Natural killer cell treated with Interleukin-12 subunit alpha and Interleukin-12 subunit beta and Interleukin-15 and Interleukin-18, amount 100 ng/mL, for 72 hours (primary cell): ENCODE data around the gene ACSL4. TPM values are rescaled to one million over a fixed set of nuclear protein-coding genes. Genes with fewer than 3 reads are reported as not detected.
"Not testable (repeated sequence)": the region's sequence is repeated elsewhere in the genome, so short reads cannot be mapped to it uniquely, and the experiment has no call there.

Source experiments
- ATAC-seq, 2 donors: fragments of 150-1000 bp; cut with Tn5 transposase in 1 of 2; sonication (Bioruptor Pico), chemical (Tn5 transposase) in 1 of 2; 2 replicates each; pipeline ENCODE4 v1.10.0; 2021
- DNase-seq: peaks from one replicate; pipeline ENCODE4 v3.0.0; 2022; ENCODE audit warnings: low spot score
- H3K27ac Mint-ChIP-seq, 2 donors: 1 replicate in 1 of 2; 2 replicates in 1 of 2; pipeline ENCODE4 v1.8.0; 2022; ENCODE audit warnings: mixed read lengths in 2 of 2, mild to moderate bottlenecking in 1 of 2, moderate library complexity in 1 of 2
- H3K27me3 Mint-ChIP-seq, 2 donors: 1 replicate in 1 of 2; 2 replicates in 1 of 2; pipeline ENCODE4 v1.8.0; 2022; ENCODE audit warnings: mixed read lengths in 2 of 2
- H3K36me3 Mint-ChIP-seq: one replicate; pipeline ENCODE4 v1.8.0; 2022; ENCODE audit warnings: mixed read lengths
- H3K4me1 Mint-ChIP-seq, 2 donors: 1 replicate in 1 of 2; 2 replicates in 1 of 2; pipeline ENCODE4 v1.8.0; 2022; ENCODE audit warnings: low read depth in 2 of 2, mixed read lengths in 2 of 2, mild to moderate bottlenecking in 1 of 2
- H3K4me3 Mint-ChIP-seq: one replicate; pipeline ENCODE4 v1.8.0; 2022; ENCODE audit warnings: mixed read lengths
- H3K9me3 Mint-ChIP-seq: 2 replicates; pipeline ENCODE4 v1.8.0; 2022; ENCODE audit warnings: mixed read lengths
- total RNA-seq, 2 donors: library from RNA; stranded (reverse); gene quantifications; one replicate each; pipeline ENCODE4 v1.2.3, GENCODE V29; 2022

ACSL4 gene
- total RNA-seq, 2 donors from 2014 or later: 60.2 to 79.4 TPM

DNA sequence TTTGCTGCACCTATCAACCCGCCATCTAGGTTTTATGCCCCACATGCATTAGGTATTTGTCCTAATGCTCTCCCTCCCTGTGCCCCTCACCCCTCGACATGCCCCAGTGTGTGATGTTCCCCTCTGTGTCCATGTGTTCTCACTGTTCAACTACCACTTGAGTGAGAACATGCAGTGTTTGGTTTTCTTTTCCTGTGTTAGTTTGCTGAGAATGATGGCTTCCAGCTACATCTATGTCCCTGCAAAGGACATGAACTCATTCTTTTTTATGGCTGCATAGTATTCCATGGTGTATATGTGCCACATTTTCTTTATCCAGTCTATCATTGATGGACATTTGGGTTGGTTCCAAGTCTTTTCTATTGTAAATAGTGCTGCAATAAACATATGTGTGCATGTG, 95.6 kb downstream of the ACSL4 start:
- not testable (repeated sequence) for H3K27me3 Mint-ChIP-seq, ATAC-seq, H3K4me3 Mint-ChIP-seq, H3K36me3 Mint-ChIP-seq, H3K9me3 Mint-ChIP-seq, DNase-seq
- H3K27ac Mint-ChIP-seq: peak overlapping the region in 1 of 2 donors; percentile 58
- H3K4me1 Mint-ChIP-seq: peaks cover 9 to 12% of the 10 kb centered on the region in 2 donors

DNA sequence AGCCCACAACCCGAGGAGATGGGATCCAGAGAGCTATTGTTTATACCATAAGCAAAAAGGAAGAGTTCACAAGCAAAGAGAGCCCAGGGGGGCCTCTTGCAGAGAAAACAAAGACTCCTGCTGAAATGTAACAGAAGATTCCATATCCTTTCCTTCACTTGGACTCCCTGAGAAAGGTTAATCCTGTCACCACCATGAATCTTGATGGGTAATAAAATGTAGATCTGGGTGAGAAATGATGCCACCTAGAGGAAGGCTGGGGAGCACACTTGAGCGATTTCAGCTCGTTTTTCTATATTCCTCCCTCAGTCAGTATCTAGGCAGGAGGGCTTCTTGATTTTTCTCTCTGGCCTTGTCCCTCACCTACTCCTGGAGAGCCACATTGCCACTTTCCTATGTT, 97.9 kb downstream of the ACSL4 start:
- Mint-ChIP-seq H3K9me3 (no peaks in the 10 kb centered on the region), H3K4me3 (no peak overlapping the region), H3K27ac (no peak overlapping the region), H3K27me3 (peaks cover 0 to 3% of the 10 kb centered on the region in 2 donors), H3K36me3 (peaks cover 10% of the 10 kb centered on the region), H3K4me1 (peaks cover 9 to 12% of the 10 kb centered on the region in 2 donors)
- ATAC-seq (no peak), DNase-seq (no peak)

GRCh38 chrX:109632906-109633504, 100.1 kb downstream of the ACSL4 start:
- Mint-ChIP-seq H3K36me3 (no peaks in the 10 kb centered on the region), H3K4me1 (peaks cover 1 to 6% of the 10 kb centered on the region in 2 donors), H3K27me3 (peaks cover 0 to 3% of the 10 kb centered on the region in 2 donors), H3K9me3 (no peaks in the 10 kb centered on the region), H3K27ac (no peak overlapping the region), H3K4me3 (no peak overlapping the region)
- DNase-seq (no peak), ATAC-seq (no peak)

GRCh38 chrX:109629310-109629709, 103.7 kb downstream of the ACSL4 start:
- no peaks in the 10 kb centered on the region for H3K36me3 Mint-ChIP-seq
- no peak for DNase-seq

DNA sequence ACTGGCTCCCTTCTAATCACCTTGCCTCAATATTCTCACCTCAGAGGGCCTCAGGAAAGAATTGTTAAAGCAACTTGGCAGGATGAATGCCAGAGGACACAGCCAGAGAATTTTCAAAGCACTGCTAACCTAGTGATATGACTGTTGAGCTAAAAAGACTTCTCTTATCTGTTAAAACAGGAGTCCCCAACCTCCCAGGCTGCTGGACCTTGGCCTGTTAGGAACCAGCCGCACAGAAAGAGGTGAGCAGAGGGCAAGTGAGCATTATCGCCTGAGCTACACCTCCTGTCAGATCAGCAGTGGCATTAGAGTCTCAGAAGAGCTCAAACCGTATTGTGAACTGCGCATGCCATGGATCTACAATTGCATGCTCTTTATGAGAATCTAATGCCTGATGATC, 106.4 kb downstream of the ACSL4 start:
- no peak for ATAC-seq
- Mint-ChIP-seq H3K36me3 (no peaks in the 10 kb centered on the region), H3K4me1 (peaks cover 11% of the 10 kb centered on the region in 2 donors), H3K27me3 (peaks cover 0 to 8% of the 10 kb centered on the region in 2 donors), H3K4me3 (no peak overlapping the region), H3K27ac (no peak overlapping the region), H3K9me3 (no peaks in the 10 kb centered on the region)
- DNase-seq: no peak

More at GRCh38 chrX:109629310-109629709, 103.7 kb downstream of the ACSL4 start:
- Mint-ChIP-seq H3K4me1 (peaks cover 8 to 11% of the 10 kb centered on the region in 2 donors), H3K27ac (no peak overlapping the region), H3K27me3 (peaks cover 0 to 3% of the 10 kb centered on the region in 2 donors), H3K4me3 (no peak overlapping the region), H3K9me3 (no peaks in the 10 kb centered on the region)
- ATAC-seq: no peak

DNA sequence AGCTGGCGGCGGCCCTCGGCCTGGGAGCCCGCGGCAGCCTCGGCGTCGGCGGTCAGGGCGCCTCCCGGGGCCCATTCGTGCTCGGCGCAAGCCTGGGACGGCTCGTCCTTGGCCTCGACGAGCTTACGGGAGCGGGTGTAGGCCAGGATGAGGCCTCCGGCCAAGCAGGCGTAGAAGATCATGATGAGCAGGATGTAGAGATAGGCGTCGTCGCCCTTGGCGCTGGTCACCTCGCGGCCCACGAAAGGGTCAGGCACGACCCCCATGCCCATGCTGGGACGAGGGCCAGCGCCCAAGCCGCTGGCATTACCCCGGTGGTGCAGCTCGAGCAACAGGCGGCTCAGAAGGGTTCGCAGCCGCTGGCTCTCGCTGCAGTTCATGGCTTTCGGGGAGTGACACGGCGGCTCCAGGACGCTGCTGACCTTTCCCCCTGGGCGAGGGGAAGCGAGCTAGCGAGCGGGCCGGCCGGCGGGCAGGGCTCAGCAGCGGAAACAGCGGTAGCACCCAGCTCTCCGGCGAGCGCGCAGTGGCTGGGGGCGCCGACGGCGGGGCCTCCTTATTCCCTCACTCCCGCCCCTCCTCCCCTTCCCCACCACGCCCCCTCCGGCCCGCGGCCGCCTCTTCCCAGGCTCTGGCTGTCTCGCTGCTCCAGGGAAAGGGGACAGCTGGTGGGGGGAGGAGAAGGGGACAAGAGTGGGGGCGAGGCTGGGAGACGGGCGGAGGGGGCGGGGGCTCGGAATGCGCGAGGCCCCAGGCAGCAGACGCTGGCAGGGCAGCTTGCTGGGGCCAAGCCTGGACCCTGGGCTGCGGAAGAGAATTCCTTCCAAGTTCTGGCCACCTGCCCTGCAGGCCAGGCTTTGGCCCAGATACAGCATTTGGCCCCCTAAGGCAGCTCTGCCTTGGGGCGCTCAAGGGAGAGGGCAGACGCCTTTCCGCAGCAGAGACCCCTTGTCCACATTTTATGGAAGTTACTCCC, 108.1 kb downstream of the ACSL4 start, which contains the start of gene KCNE5:
KCNE5 (minus strand) TSS at position 532 of the 976 bp plus-strand sequence; CDS start at position 380, 152 bp downstream.
- peaks cover 0 to 5% of the 10 kb centered on the region in 2 donors for H3K27me3 Mint-ChIP-seq
- DNase-seq: no peak
- no peaks in the 10 kb centered on the region for H3K9me3 Mint-ChIP-seq
- no peak within 1 kb of the TSS for H3K27ac Mint-ChIP-seq
- ATAC-seq: peak in 1 of 2 donors; percentile 50
- no peak within 1 kb of the TSS for H3K4me3 Mint-ChIP-seq
- no peaks in the 10 kb centered on the region for H3K36me3 Mint-ChIP-seq
- peaks cover 16% of the 10 kb centered on the region in 2 donors for H3K4me1 Mint-ChIP-seq

- peaks cover 0 to 5% of the 10 kb centered on the region in 2 donors for H3K27me3 Mint-ChIP-seq
- H3K27ac Mint-ChIP-seq: no peak overlapping the region
- no peaks in the 10 kb centered on the region for H3K36me3 Mint-ChIP-seq
- ATAC-seq: no peak
- H3K9me3 Mint-ChIP-seq: no peaks in the 10 kb centered on the region
- H3K4me3 Mint-ChIP-seq: no peak overlapping the region
- H3K4me1 Mint-ChIP-seq: peaks cover 16 to 18% of the 10 kb centered on the region in 2 donors
- no peak for DNase-seq
These were observed 109.1 kb downstream of the ACSL4 start for GRCh38 chrX:109623997-109624396.

DNA sequence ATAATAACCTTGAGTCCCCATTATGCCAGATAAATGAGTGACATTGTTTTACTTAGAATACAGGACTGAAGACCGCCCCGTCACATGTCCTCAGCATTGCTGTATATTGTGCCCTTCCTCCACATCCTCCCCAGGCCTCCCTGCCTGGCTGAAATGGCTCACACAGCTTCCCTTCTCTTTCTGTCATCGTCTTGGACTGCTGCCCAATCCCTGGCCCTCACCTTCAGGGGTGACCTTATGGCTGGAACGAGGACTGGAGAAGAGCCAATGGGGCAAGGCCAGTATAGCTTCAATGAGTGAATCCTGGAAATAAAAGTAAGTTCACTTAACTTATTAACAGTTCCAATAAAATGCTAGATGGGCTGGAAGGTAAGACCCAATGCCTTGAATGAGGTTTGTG, 110.8 kb downstream of the ACSL4 start:
- Mint-ChIP-seq H3K36me3 (no peaks in the 10 kb centered on the region), H3K27me3 (peaks cover 0 to 5% of the 10 kb centered on the region in 2 donors), H3K27ac (no peak overlapping the region), H3K4me3 (no peak overlapping the region), H3K9me3 (no peaks in the 10 kb centered on the region), H3K4me1 (peaks cover 5 to 13% of the 10 kb centered on the region in 2 donors)
- DNase-seq: no peak
- ATAC-seq: no peak

DNA sequence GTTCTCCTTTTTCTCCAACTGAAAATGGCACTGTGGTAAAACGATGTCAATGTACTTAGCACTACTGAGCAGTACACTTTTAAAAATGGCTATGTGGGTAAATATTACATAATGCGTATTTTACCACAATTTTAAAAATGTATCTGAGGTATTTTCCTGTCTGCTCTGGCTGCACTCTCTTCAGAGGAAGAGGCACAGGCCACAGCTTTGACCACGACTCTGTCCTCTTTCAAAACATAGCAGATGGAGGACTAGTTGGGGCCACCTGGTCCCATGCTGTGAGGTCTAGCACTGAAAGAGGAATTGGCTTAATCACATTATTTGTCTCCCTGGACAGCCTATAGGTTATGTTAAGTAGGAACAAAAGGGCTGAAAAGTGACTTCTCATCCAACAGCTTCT, 113.3 kb downstream of the ACSL4 start:
- DNase-seq (no peak), ATAC-seq (peak in 1 of 2 donors; percentile 46)
- Mint-ChIP-seq H3K27ac (no peak overlapping the region), H3K36me3 (no peaks in the 10 kb centered on the region), H3K4me1 (peaks cover 5 to 10% of the 10 kb centered on the region in 2 donors), H3K4me3 (no peak overlapping the region), H3K27me3 (peaks cover 0 to 5% of the 10 kb centered on the region in 2 donors), H3K9me3 (no peaks in the 10 kb centered on the region)

DNA sequence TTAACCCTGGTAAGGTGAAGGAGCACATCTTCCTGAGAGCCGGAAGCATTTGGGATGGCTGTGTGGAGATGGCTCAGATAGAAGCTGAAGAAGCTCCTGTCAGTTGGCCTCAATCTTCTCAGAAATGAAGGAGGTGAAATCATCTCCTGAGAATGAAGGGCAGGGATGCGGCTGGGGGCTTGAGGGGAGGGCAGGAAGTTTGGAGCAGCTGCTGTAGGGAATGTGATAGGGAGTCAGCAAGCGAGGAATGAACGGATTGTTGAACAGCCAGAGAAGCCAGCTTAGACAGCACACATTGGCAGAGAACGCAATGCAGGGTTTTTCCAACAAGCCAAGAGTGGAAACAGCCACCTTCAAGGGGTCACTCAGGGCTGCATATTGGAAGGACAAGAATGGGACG, 118.1 kb downstream of the ACSL4 start:
- no peak for DNase-seq
- H3K4me3 Mint-ChIP-seq: no peak overlapping the region
- ATAC-seq: no peak
- no peaks in the 10 kb centered on the region for H3K9me3 Mint-ChIP-seq
- no peak overlapping the region for H3K27ac Mint-ChIP-seq
- H3K4me1 Mint-ChIP-seq: peaks cover 0 to 2% of the 10 kb centered on the region in 2 donors
- no peaks in the 10 kb centered on the region for H3K36me3 Mint-ChIP-seq
- H3K27me3 Mint-ChIP-seq: no peaks in the 10 kb centered on the region

DNA sequence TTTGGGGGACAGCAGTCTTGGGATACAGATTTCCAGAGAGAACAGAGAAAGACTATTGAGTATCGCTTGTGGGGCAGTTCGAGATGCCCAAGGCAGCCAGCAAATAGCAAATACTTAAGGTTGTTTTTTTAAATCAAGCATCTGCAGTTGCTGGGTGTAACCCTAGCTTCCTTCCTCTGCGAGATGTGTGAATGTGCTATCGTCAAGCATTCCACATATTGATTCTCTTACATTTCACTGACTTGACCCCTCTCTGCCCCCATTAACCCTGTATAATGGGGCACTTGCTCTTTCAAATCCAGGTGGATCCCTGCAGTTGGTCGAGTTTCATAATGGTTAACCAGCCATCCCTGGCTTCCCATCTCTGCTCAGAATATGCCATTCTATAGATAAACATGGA, 131.6 kb downstream of the ACSL4 start:
- Mint-ChIP-seq H3K36me3 (peaks cover 13% of the 10 kb centered on the region), H3K27me3 (peaks cover 0 to 21% of the 10 kb centered on the region in 2 donors), H3K27ac (no peak overlapping the region), H3K4me1 (peaks cover 7 to 21% of the 10 kb centered on the region in 2 donors), H3K4me3 (peak overlapping the region; percentile 57), H3K9me3 (peaks cover 7% of the 10 kb centered on the region)
- ATAC-seq (no peak), DNase-seq (no peak)

- Mint-ChIP-seq H3K36me3 (peaks cover under 1% of the 10 kb centered on the region), H3K27ac (no peak overlapping the region), H3K4me3 (peak overlapping the region; percentile 61), H3K9me3 (no peaks in the 10 kb centered on the region), H3K4me1 (peaks cover 7 to 21% of the 10 kb centered on the region in 2 donors), H3K27me3 (peaks cover 0 to 13% of the 10 kb centered on the region in 2 donors)
- DNase-seq (no peak), ATAC-seq (peak in 1 of 2 donors; percentile 56)
These were observed 132.8 kb downstream of the ACSL4 start for GRCh38 chrX:109600237-109600651.

- ATAC-seq (no peak), DNase-seq (no peak)
- Mint-ChIP-seq H3K36me3 (no peaks in the 10 kb centered on the region), H3K4me3 (no peak overlapping the region), H3K27ac (no peak overlapping the region), H3K27me3 (peaks cover 0 to 3% of the 10 kb centered on the region in 2 donors), H3K9me3 (no peaks in the 10 kb centered on the region), H3K4me1 (peaks cover 6 to 7% of the 10 kb centered on the region in 2 donors)
These were observed 137.0 kb downstream of the ACSL4 start for GRCh38 chrX:109596015-109596414.
